ENCODE results near the gene TIAM1.

The TIAM1 gene

DNA sequence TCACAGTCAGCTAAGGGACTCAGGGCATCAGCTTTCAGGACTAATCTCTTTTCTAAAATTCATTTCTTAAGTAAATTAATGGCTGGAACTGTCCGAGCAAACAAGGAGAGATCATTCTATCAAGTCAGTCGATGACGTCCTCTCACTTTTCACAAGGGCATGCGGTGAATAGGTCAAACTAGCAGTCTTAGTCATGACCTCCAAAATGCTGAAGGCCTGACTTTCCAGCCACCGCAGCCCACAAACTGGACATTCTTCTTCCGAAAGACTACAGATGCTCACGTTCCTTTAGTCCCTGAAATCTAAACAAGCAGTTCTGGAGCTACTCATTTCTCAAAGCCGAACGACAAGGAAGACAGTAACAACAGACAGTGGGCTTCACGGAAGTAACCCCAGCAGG is 127.9 kb downstream of the TIAM1 start:
- DNase-seq, result no peak

DNA sequence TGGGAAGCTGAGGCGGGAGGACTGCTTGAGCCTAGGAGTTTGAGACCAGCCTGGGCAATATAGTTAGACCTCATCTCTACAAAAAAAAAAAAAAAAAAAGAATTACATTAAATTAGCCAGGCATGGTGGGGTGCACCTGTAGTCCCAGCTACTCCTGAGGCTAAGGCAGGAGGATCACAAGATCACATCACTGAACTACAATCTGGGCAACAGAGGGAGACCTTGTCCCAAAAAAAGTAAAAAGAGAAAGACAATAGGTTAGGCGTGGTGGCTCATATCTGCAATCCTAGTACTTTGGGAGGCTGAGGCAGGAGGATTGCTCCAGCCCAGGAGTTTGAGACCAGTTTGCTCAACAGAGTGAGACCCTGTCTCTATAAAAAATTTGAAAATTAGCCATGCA is 130.3 kb downstream of the TIAM1 start:
- DNase-seq, result no peak

DNA sequence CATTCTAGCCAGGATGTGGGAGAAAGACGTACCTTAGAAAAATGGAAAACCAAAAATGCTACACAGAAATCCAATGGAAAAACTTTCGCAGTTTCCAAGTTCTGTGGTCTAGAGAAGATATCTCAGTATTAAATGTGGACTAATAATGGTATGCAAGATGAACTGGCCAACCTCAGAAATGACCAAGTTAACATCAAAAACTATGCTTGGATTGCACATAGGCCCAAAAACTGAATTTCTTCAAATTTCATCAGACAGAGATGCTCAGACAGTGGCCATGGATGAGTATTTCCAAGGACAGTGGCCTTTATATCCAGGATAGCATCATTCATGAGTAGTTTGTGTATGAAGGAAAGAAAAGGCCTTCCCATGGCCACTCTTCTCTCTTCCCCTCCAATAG is 132.2 kb downstream of the TIAM1 start:
- no peak for DNase-seq

DNA sequence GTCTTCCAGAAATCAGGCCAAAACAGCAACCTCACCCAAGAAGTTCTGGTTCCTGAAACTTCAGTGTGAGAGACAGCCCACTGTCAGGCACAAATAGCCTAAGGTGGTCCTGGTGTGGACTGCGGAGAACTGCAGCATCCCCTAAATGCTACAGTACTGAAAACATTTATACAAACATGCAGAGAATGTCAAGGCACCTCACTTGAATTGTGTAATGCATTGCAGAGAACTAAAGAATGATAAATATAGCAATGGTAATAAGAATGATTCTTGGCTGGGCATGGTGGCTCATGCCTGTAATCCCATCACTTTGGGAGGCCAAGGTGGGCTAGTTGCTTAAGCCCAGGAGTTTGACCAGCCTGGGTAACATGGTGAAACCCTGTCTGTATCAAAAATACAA is 138.6 kb downstream of the TIAM1 start:
- no peak for DNase-seq

DNA sequence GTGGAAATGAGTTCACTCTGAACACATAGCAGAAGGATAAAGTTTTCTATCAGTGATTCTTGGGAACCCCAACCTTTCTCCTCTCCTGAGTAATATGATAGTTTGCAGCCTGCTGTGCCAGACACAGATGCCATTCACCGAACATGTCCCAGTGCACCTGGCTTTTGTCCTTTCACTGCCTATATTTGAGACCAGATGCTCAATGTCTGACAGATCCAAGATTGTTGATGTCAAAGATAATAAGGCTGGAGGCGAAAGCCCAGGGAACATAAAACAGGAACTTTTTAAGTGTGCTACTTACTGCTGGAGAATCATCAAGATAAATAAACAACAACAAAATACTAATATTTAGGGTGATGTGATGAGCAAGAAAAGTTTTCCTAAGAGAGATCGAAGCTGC is 139.3 kb downstream of the TIAM1 start:
- DNase-seq, result no peak

DNA sequence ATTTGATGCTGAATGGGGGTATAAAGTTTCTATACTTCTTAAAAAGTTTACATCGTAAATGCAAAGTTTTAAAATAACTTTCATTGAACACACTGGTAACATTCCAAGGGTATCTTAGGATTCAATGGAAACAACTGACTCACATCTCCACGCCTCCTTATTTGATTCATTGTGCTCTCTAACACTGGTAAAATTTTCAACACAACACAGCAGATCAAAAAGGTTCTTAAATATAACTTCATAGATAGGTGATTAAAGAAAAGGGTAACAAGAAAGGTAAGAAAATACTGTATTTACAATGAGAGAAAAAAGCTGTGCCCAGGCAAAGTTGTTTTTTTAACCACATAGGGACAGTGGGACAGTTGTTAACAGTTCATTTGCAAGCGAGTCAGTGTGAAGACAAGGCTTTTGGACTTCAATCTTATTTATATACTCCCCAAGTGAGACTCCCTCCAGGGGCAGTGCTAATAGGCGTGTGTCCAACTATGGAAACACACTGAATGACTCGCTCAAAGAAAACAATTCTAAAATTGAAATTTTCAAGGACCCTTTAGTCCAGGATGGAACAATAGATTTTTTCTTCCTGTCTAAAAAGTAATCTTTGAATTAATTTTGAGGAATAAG is 140.5 kb downstream of the TIAM1 start:
- no peak for DNase-seq

DNA sequence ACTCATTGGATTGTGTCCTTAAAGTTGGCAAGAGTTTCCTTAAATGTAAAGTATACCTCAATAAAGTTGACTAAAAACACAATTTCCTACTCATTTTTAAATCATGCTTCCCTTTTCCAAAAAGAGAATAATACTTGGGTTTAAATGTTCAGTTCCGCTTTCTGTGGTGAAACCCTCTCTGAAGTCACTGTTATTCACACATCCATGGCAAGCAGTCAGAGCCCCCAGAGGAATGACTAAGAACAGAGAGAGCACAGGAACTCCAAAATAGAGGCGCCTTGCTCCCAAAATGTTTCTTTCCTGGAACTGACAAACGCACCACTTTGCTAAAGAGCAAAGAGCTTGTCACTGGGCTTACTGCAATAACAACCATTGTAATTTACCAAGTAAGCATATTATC is 142.5 kb downstream of the TIAM1 start:
- peak in 3 of 56 donors; percentile 9 to 29 (median 17) for DNase-seq

DNA sequence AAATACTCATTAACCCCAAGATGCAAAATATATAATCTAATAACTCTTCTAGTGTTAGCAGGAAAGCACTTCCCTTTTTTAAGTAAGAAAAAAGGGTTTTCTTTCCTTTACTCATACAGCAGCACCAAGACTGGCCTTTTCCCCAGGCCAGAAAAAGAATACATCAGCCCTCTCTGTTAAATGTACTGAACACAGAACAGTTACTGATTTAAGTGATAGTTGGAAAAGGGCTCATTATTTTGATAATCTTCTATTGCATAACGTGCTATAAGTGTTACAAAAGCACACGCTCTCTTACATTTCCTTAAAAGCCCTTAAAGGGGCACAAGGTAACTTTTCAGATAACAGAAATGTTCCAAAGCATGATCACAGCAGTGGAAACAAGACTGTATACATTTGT is 142.9 kb downstream of the TIAM1 start:
- no peak for DNase-seq

DNA sequence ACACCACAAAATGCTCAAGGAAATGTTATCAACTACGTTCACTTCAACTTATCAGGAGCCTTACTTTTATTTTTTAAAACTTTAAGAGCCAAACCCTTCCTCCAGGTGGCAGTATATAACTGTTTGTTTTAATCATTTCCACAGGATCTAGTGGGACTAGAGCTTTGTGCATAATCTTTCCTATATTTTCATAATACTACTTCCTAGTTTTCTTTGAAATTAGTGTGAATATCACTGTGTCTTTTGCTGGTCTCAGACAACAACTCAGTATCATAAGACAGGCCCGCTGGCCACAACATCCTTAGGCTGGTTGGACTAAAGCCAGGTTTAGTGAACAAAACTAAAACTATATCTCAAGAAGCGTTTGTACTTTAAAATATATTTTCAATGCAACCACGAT is 145.5 kb downstream of the TIAM1 start:
- peak in 1 of 56 donors; percentile 73 for DNase-seq

DNA sequence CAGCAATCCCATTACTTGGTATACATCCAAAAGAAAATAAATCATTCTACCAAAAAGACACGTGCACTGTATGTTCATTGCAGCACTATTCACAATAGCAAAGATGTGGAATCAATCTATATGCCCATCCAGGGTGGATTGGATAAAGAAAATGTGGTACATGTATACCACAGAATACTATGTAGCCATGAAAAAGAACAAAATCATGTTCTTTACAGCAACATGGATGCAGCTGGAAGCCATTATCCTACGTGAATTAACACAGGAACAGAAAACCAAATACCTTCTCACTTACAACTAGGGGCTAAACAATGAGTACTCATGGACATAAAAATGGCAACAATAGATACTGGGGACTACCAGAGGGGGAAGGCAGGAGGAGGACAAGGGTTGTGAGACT is 147.3 kb downstream of the TIAM1 start:
- DNase-seq, result no peak

DNA sequence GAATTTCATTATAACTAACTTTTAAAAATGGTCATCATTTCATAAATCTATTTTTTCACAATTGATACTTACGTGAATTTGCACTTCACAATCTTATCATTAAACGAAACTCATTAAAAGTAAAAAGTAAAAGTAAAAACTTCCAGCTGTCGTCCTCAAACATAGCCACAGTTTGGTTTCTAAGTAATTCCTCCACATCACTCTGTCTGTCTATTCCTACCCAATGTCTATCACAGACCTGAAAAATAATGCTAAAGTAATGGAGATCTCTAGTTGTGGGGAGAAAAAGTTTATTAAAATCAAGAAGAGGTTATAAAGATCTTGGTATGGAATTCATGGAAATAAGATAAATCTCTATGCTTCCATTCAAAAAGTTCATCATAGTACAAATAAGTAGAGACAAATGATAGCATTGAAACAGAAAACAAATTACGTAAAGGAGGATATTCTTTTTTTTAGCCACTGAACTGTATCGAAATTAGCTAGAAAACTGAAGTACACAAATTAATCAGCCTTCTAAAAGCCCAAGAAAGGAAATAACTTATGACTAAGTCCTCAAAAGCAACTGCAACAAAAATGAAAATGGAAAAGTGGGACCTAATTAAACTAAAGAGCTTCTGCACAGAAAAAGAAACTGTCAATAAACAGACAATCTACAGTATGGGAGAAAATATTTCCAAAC is 148.6 kb downstream of the TIAM1 start:
- DNase-seq, result no peak

DNA sequence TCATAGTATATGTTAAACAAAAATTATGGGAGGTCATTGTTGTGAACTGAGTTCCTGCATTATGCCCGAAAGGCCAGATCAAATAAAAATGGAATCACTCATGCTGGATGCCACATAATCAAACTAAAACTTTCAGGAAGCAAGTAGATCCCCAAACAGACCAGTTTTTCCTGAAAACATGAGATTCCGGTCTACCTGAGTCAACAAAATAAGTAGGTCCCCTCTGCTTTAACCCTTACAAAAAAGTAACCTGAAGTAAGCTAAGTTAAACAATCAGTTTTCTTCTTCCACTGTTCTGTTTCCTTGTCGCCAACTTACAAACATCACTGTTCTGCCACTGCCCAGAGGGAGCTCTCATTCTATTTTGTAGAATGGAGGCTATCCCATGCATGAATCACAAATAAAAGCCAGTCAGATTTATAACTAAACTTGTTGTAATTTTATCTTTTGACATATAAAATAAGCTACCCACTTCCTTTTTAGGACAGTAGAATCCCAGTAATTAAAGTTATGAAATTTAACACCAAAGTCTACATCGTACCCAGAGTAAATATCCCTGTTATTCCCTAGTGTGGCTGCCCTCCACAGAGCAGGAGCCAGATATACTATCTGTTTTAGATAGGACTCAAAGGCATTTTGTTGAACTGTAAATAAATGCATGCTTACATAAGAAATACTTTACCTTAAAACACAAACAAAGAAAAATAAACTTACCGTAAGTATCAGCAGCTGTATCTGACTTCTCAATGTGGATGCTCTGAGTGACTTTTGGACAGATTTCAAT is 149.4 kb downstream of the TIAM1 start:
- DNase-seq, result no peak

DNA sequence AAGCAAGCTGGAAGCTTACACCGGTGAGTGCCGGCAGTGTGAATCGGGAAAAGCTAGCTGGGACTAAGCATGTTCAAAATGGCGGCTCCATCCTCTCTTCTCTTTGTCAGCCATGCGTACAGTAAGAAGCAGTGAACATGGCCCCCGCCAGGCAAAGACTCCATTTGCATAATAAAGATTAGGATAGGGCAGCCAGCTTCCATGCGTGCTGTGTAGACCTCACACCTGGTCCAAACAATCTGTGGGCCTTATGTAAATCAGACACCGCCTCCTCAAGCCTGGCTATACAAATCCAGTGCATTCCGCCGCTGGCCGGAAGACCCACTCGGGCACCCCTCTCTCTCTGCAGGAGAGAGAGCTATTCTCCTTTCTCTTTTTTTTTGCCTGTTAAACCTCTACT is 150.3 kb downstream of the TIAM1 start:
- no peak for DNase-seq

DNA sequence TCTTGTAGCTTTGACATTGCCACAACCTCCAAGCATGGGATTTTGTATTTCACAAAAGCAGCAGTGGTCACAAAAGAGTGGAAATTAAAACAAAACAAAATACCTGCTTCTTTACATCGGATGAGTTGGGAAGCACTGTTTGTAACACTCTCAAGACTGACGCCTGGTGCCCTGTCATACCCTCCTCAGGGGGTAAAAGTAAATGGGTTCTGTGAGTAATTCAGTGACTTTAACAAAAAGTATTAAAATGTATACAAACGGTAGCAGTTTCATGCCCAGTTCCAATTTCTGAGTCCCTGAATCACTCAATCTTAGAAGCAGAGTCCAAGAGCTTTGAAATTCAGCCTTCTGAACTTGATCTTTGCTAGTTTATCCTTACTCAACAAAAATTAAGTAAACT is 152.5 kb downstream of the TIAM1 start:
- no peak for DNase-seq

DNA sequence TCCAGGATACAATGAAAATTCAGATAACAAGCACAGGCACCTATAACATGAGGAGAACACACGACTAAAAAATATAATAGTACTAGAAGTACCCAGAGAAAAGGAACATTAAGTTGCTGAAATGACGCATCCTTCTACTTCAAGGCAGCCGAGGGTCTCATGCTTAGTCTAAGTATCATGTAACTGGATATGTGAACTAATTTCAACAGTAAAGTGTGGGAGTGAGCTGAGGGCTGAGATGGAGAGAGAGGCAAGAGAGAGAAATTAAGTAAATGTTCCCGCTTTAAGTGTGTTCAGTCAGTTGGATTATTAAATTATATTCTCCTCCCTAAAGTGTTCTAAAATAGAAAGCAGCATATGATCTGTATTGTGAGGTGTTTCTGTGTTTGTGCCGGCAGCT is 153.5 kb downstream of the TIAM1 start:
- peak in 1 of 56 donors; percentile 8 for DNase-seq

DNA sequence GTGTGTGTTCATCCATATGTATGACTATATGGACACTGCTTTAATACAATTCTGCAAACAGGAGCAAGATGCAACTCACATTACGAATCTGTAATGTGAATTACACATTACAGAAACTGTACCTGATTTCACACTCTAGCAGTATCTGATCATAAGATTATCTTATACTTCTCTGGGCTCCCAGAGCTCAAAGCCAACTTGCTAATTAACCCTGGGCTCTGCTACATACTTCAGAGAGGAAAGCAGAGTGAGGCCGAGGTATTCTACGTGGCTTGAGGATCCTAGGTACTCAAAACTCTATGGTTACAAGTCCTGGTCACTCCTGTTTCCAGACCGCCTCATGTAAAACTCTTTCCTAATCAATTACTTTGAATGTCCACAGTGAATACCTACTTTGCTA is 156.6 kb downstream of the TIAM1 start:
- DNase-seq, result no peak

DNA sequence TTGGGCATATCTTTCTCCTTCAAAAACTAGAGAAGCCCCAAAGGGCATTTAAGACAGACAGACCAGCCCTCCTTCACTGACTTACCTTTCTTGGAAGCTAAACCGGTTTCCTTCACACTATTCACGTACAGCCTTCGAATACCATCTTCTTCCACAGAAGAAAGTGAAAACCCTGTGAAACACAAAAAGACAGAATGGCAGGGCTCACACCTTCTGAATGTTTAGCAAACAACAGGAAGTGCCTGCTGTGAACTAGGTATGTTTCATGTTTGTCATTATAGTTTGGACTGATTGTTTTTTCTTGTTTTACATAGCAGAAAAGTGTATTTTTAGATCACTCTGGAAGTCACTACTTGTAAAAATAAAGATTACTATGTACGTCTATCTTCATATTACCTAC is 157.1 kb downstream of the TIAM1 start:
- no peak for DNase-seq

DNA sequence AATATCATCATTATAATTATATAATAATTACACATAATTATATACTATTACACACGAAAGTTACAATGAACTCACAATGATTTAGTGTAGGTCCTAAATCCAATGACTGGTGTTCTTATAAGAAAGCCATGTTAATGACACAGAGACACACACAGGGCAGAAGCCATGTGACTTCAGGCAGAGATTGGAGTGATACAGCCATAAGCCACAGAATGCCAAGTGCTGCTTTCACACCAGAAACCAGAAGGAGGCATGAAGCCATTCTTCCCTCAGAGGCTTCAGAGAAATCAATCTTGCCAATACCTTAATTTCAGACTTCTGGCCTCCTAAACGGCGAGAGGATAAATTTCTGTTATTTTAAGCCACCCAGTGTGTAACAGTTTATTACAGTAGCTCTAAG is 158.4 kb downstream of the TIAM1 start:
- DNase-seq, result no peak

DNA sequence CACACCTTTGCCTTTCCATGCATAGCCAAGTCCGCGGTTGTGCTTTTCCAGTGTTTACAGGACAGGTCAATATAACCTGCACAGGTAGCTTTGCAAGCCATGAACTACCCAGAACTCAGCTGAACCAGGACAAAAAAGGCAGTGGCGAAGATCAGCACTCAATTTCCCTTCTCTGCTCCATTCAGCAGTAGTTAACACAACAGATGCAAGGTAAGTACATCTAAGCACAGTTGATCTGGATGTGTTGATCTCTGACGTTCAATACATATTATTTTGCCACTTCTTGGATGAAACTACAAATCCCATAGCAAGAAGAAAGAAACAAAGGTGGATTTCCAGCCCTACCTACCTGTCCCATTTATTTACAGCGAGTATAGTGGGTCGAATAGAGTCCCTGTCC is 159.2 kb downstream of the TIAM1 start:
- DNase-seq, result no peak

DNA sequence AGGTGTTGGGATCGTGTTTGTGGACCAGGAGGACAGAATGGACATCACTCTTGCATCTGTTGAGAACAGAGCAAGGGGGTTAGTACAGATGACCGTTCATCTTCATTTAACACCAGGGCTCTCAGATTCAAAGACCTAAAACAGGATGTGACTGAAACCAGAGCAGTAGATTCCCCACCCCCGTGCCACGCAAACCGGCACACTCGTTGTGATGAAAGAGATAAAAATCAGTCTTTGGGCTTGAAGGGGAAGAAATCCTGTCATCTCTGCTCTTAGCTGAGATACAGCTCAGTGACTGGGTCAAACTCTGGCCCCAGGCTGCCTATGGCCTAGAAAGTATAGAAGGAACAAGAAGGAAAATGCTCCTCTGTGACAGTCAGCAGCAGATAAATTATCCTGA is 159.6 kb downstream of the TIAM1 start:
- no peak for DNase-seq

DNA sequence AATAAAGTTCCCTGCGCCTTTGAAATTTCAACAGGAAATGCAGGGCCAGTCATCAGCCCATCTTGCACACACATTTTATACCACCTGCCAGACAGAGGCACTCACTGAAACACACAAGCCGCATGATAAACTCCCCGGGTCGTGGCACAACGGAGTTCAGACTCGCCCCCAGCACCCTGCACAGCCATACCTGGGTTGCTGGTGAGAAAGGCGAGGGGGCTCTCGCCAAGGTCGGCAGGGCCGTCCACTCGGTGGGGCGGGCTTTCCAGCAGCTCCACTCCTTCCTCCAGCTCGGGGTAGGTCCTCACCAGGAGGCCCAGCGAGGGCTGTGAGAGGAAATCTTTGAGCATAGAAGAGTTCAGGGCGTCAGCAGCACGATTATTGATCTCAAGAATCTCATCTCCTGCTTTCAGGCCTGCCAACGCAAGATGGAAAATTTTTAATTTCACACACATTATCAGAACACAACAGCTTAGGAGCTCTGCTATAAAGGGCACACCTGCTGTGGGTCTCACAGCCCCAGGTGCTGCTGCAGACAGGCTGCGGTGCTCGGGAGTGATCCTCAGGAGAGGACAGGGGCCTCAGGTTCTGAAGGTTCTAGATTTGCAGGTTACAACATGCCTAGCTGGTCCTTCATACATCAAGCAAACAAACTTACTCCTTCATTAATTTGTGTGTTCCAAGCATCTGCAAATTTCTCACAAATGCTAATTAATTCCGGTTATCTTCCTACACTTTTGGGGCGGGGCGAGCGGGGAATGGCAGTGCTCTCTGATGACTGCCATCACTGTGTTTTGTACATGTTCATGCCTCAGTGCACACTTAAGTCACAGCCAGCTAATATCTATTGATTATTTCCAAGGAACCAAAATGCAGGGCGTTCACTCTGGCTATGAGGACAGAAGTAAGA is 161.6 kb downstream of the TIAM1 start:
- no peak for DNase-seq
